HG03175 (cell line): ENCODE results near the gene GET4.
"Not testable (repeated sequence)": the region's sequence is repeated elsewhere in the genome, so short reads cannot be mapped to it uniquely, and the experiment has no call there.

ENCODE experiments used
- ATAC-seq: cut with Tn5 transposase; IDR thresholded peaks from one replicate; pipeline ENCODE4 v1.9.1; 2021; ENCODE audit warnings: mild to moderate bottlenecking, moderate library complexity; ENCODE audit not compliant: unreplicated experiment

GET4 gene

DNA sequence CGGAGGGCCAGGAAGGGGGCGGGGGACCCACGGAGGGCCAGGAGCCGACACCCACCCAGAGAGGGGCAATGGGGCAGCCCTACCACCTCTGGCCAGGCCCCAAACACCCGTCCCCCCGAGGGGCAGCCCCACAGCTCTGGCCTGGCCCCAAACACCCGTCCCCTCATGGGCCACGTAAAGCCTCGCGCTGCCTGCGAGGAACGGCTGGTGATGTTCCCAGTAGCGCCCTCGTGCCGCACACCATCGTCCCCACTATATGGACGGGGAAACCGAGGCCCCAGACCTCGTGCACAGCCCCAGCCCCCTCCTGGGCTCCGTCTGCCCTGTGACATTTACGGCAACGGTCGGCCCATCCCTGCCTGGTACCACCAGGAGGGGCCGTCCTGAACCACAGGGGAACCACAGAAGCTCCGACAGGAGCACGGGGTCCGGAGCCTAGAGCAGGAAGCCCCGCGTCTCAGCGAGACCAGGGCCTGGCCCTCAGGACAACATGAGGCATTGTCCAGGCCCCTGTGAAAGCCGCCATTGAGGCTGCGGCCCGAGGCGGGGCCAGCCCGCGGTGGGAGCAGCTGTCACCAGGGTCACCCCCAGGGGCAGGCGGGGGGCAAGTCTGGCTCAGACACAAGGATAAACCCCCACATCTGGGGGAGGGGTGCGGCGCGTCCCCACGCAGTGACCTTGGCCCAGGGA, 35.6 kb downstream of the GET4 start:
- ATAC-seq, result no peak

DNA sequence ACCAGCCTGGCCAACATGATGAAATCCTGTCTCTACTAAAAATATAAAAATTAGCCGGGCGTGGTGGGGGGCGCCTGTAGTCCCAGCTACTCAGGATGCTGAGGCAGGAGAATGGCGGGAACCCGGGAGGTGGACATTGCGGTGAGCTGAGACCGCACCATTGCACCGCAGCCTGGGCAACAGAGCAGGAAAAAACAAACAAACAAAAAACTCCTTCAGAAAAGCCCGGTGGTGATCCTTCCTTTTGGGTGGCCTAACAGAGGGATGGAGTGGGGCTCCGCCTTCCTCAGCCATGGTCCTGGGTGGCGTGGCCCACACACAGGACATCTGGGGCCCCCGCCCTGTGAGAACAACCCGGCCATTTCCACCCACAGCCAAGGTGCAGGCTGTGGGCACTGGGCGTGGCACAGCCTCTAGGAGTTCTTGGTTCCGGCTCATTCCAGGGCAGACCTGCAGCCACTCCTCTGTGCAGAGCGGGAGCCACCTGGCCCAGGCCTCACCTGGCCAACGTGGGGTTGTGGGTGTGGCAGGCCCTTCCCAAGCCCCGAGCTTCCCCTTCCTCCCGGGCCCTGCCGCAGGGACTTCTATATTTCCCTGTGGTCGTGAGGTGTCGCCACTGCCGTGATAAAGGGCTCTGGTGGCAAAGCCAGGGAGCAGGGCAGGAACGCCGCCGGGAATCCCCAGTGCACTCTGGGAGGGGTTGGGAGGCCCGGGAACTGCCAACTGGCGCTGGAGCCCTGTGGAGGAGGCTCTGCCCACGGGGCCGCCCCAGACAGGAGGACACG, 37.6 kb downstream of the GET4 start:
- ATAC-seq, result no peak

DNA sequence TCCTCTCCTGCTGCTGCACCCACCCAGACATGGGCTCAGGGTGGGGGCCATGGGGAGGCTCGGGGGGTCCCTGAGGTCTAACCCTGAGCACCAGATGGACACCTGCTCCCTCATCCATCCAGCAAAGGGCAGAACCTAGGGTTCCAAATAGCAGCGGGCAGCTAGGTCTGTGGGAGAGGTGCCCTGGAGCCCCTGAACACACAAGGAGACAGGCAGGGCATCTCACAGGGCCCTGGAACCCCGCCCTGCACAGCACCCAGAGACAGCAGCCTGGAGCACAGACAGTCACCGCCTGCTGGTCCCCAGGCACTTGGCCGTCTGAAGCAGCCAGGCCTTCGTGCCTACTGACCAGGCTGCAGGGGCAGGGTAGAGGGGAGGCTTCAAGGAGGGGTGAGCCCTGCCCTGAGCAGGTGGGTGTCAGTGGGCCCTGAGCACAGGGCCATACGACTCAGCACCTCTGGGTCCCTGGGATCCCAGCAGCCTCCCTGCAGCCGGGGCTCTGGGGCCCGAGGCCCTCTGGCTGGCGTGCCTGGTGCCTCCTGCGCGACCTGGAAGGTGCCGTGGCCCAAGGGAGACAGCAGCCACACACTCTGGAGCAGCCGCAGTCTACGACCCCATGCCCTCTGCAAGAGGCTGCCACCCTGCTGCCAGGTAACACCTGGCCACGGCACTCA, 38.3 kb downstream of the GET4 start:
- ATAC-seq, result no peak

DNA sequence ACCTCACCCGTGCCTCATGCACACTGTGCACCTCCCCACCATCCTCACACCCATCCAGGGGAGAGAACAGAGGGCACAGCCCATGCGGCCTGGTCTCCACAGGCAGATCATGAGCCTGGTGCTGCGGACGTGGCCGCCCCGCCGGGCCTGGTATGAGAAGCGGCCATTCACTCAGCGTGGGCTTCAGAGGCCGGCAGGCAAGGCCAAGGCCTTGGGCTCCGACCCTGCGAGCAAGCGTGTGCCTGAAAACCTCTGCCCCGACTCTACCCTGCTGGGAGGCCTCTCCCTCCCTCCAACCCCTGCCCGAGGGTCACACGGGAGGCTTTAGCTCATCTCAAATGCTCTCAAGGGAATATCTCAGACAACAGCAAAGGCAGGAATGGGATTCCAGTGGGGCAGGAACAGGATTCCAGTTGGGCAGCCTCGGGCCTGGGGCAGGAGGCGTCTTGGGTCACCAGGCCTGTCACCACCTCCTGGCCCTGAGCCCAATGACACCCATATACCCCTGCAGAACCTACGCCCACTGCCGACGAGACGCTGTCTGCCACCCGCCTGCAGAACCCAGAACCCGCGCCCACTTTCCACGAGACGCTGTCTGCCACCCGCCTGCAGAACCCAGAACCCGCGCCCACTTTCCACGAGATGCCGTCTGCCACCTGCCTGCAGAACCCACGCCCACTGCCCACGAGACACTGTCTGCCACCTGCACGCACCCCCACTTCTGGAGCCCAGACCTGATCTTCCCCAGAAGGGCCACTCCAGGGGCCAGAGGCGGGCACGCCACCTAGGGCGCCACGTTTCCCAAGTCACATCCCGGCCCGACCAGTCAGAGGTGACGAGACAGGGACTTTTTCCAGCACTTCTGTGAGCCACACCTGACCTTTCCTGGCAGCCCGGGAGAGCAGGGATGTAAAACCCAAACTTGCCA, 39.2 kb downstream of the GET4 start:
- ATAC-seq, result no peak

DNA sequence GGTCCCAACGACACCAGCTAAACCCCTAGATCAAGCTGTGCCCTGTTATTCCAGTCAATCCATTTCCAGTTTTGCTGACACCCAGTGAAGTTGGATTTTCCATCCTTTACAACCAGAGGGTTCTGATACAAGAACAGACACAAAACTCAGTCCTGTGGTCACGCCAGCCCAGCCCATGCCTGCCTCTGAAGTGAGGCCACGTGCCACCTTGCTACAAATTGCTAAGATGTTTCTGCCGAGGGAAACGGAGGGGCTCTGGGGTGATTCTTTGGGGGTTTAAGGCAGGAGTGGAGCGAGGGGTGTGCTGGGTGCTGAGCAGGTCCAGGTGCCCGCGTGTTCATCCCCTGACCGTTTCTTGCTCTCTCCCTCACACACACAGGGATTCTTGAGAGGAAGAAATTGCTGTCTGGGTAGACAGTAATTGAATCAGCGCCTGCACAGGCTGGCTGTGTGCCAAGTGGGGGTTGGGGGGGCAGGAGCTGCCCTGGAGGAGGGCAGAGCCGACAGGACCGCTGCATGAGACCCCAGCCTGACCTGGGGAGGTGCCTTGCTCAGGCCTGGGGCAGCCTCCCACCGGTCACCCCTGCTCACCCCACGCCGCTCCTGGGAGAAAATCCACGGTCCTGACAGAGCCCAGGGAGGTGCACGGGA, 40.1 kb downstream of the GET4 start:
- ATAC-seq, result no peak

DNA sequence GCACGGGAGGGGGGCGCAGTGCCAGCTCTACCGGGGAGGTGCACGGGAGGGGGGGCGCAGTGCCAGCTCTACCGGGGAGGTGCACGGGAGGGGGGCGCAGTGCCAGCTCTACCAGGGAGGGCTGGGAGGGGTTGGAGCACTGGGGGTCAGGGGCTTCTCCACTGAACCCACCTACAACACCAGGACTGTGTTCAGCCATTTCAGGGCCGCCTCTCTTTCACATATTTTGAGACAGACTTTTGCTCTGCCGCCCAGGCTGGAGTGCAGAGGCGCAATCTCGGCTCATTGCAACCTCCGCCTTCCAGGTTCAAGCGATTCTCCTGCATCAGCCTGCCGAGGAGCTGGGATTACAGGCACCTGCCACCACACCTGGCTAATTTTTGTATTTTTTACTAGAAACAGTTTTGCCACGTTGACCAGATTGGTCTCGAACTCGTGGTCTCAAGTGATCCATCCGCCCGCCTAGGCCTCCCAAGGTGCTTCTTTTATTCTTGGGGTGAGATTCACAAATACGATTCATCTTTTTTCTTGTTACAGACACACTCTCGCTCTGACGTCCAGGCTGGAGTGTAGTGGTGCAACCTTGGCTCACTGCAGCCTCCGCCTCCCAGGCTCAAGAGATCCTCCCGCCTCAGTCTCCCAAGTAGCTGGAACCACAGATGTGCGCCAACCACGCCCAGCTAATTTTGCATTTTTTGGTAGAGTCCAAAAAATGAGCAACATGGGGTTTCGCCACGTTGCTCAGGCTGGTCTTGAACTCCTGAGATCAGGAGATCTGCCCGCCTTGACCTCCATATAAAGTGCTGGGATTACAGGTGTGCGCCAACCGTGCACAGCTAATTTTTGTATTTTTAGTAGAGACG, 41.1 kb downstream of the GET4 start:
- no peak for ATAC-seq

DNA sequence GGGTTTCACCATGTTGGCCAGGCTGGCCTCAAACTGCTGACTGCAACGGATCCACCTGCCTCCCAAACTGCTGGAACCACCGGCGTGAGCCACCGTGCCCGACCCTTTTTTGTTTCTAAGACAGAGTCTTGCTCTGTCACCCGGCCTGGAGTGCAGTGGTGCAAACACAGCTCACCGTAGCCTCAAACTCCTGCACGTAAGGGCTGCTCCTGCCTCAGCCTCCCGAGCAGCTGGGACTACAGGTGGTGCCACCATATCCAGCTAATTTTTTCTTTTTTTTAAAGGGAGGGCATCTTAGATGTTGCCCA, 41.7 kb downstream of the GET4 start:
- ATAC-seq, result no peak

DNA sequence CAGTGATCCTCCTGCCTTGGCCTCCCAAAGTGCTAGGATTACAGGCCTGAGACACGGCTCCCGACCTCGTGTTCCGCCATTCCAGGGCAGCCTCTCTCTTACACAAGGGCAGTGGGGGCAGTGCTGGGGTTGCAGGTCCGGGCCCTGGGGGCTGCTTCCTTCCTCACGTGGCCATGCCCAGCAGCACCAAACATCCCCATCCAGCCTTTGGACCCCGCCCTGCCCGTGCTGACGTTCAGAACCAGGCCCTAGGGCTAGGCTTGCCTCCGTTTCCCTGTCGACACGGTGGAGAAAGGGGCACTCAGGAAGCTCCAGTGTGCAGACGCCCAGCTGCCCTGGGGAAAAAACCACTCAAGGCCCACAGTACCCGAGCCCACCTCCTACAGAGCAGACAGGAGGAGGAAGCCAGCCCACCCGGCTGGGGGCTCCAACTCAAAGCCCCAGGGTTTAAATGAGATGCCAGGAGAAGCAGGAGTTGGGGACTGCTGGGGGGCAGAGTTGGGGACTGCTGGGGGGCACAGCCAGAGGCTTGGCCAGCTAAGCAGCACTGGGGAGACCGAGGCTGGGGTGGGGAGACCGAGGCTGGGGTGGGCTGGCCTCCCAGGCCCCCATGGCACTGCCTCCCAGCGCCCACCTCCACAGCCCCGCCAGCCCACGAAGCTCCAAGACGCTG, 42.2 kb downstream of the GET4 start:
- no peak for ATAC-seq

DNA sequence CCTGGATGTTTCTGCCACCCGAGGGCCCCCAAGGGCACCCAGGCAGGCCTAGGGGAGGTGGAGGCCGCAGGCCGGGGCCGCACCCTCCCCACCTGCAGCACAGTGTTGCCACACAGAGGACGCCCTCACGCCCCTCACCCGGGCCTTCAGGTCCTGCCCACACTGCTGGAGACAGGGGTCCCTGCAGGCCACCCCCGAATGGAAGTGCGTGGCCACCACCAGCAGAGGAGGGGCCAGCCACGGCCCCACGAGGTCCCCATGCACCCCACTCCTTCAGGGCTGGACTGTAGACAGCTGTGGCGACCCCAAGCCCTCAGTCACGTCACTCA, 42.7 kb downstream of the GET4 start:
- no peak for ATAC-seq

DNA sequence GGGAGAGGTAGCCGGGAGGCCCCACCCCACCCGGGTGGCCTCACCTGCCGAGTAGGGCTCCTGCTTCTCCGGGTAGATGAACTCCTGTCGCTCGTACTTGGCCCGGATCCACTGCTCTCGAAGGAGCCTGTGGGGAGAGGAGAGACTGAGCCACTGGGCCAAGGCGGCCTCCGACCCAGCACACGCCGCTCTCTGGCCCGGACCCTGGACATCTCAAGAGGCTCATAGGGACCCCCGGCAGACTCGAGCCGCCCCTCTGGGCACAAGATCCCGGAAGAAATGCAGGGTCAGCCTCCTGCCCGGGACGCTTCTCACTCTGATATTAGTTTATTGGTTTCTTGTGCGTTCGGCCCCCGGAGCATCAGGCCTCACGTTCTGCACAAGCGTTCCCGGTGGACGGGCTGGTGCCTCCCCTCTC, 43.6 kb downstream of the GET4 start:
- ATAC-seq, result no peak

DNA sequence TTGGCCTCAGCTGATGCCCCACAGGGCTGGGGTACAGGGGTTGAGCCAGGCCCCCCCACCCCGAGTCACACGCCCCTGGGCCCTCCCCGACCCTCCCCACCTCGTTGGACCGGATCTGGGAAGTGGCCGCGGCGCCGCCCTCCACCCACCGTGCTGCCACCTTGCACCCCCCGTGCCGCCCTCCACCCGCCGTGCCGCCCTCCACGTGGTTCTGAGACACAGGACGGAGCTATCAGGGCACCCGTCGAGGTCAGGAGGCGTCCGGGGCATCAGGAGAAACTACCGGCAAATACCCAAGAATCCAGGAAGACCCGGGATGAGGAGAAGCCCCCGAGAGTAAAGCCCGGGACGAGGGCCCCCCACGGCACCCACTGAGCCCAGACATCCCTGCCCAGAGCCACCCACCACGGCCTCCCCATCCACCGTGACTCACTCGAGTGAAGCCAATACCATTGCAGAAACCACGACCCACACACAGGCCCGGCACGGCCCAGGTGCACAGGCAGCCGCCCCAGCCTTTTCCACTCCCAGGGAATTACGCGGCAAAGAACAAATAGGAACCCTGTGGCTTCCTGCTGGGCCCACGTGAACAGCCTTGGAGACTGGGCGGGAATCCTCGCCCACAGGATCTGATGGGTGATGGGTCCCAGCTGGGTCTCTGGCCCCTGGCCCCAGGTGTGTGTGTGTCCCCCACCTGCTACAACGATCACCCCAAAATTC, 44.2 kb downstream of the GET4 start:
- no peak for ATAC-seq

DNA sequence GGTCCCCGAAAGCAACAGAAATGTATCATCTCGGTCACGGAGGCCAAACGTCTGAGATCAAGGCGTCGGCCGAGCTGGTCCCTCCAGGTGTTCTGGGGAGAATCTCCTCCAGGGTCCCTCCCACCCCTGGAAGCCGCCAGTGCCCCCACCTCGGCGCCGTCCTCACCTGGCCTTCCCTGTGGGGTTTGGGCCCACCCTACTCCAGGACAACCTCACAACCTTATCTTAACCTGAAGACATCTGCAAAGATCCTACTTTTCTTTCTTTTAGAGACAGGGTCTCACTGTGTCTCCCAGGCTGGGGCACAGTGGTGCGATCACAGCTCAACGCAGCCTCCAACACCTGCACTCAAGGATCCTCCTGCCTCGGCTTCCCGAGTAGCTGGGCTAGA, 44.7 kb downstream of the GET4 start:
- no peak for ATAC-seq

DNA sequence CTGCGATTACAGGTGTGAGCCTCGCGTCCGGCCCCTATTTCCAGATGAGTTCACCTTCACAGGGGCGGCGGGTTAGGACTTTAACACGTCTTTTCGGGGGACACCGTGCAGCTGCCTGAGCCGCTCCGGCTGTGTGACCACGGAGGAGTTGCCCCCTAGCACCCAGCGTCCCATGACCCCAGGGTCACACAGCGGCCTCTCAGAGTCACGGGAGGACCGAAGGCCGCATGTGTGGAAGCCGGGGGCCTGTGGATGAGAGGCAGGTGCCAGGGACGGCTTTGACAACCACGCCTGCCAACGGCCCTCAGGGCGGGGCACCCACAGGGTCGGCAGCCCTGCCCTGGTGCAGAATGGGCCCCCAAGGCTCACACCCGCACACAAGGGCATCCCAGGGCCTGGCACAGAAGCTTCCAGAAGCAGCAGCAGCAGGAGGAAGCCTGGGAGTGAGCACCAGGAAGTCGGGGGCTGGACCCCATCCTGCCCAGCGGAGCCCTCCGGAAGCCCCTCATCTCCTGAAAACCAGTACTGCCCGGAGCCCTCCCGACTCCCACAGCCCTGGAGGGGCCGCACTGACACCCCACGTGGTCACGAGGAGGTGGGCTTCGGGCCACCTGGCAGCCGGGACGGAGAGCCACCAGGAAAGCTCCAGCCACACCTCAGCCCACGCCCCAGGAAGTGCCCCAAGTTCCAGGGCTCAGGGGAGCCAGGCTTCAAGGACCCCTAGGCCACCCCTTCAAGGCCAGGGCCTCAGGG, 45.4 kb downstream of the GET4 start:
- no peak for ATAC-seq

DNA sequence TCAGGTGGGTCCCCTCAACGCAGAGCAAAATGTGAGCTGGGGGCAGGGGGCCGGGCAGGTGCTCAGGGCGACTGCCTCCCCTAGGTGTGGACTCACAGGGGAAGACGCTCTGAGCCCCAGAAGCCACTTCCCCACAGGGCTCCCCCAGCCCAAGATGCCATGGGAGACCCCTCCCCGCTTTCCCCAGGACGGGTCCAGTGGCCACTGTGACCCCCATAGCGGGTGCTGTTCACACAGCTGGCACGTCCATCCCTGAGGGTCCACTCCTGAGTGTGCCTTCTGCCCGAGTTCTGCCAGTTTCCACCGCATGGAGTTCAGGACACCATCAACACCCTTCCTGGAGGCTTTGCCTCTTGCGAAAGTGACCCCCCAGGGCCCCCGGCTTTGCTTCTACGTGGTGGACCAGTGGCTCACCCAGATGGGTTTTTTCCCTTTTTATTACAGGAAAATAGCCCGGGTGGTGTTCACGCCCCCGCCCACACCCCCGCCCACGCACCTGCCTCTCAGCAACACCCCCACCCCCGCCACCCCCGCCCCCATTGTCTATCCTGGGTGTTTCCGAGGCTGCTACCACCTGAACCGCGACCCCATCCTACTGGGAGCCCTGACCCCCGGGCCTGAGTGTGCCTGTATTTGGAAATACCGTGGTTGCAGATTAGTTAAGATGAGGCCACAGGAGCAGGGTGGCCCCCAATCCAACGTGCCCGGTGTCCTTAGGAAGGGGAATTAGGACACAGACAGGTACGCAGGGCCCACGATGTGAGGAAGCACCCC, 46.2 kb downstream of the GET4 start:
- ATAC-seq, result no peak

DNA sequence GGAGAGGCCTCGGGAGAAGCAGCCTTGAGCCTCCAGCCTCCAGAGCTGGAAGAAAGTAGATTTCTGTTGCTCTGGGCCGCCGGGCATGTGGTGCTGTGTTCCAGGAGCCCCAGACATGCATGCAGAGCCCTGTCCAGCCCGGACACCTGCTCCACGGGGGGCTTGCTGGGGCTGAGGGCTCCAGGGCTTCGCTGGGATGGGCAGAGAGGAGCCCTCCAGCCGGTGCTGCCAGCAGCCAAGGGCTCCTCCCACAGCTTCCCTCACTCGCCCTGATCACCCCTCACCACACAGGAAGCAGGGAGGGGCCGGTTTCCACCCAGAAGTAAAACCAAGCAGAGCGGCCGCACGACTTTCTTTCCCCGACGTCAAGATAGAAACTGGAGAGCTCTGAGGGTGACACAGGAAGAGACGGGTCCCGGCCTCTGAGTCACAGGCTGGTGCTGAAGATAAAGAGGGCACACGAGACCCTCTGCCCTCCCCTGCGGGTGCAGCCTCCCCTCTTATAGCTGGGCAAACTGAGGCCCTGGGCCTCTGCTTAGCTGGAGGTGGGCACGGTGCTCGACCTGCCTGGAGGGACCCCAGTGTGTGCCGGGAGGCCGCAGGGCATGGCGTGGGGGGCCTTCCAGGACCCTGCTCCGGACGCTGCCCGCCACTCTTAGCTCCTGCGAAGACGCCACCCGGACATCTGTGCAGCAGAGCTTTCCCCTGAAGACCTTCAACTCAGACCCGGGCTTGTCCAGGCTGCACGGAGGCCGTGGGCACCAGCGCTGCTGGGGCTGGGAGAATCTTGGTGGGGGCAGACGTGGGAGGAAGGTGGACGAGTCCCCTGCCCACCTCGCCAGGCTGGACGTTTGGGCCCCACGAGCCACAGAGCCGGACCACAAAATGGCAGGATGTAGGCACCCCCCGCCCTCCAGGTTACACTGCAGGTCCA, 47.0 kb downstream of the GET4 start:
- peak; percentile 75 for ATAC-seq

DNA sequence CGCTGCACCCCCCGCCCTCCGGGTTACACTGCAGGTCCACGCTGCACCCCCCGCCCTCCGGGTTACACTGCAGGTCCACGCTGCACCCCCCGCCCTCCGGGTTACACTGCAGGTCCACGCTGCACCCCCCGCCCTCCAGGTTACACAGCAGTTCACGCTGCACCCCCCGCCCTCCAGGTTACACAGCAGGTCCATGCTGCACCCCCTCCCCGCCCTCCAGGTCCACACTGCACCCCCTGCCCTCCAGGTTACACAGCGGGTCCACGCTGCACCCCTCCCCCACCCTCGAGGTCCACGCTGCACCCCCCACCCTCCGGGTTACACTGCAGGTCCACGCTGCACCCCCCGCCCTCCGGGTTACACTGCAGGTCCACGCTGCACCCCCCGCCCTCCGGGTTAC, 47.7 kb downstream of the GET4 start:
- ATAC-seq, result not testable (repeated sequence)
